ENCODE data around the gene MYL7. TPM values are rescaled to one million over a fixed set of nuclear protein-coding genes. Genes with fewer than 3 reads are reported as not detected.

MYL7 gene
- total RNA-seq, 1 donor from 2014 or later = 518 TPM

DNA sequence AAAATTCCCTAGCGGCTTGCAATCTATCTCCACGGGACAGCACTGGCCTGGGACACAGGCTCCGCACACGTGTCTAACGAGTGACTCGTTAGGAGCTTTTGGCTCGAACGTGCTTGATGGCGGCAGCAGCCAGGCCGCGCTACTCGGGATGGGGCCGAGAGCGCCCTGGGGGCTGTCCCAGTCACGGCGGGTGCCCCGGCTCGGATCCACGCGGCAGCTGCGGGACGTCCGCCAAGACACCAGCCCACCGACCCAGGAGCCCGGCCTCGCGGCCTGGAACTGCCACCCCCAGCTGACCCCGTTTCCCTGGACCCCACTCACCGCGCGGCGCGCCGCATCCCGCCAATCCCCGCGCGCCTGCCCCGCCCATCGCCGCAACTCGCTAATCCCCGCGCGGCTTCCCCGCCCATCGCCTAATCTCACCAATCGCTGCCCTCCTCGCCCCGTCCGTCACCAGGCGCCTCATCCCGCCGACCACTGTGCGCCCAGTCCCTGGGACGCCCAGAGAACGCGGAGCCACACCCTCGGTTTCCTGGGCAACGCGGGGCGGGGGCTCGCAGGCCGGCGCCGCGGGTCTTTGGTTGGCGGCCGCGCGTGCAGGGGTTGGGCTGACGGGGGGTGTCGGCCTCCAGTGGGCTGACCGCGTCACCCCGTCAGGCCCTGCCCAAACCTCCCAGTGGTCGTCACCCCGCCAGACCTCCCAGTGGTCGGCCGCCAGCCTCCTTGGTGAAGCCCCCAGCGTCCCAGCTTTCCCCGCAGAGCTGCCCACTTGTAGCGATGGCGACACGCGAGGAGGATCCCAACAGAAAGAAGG lies 17.7 kb downstream of the MYL7 start, which contains the start of gene POLD2:
Gene POLD2 (minus strand): TSS at position 359 of the 814 bp plus-strand sequence. CDS start 1,495 bp downstream, outside the sequence.
- Histone ChIP-seq H3K9me3 (replicated peaks) (peaks cover 10% of the 10 kb centered on the region), H3K4me3 (peak within 1 kb of the TSS; percentile 77), H3K36me3 (peaks cover 18% of the 10 kb centered on the region), H3K27me3 (ENCODE audit: low read depth) (no peaks in the 10 kb centered on the region), H3K27ac (replicated peaks) (peak within 1 kb of the TSS; percentile 90), H3K4me1 (peaks cover 53% of the 10 kb centered on the region)
- intact Hi-C loops (cut with micrococcal nuclease) = no loop called here
- peak; percentile 99 for DNase-seq
- TF ChIP-seq, protein P1, sequence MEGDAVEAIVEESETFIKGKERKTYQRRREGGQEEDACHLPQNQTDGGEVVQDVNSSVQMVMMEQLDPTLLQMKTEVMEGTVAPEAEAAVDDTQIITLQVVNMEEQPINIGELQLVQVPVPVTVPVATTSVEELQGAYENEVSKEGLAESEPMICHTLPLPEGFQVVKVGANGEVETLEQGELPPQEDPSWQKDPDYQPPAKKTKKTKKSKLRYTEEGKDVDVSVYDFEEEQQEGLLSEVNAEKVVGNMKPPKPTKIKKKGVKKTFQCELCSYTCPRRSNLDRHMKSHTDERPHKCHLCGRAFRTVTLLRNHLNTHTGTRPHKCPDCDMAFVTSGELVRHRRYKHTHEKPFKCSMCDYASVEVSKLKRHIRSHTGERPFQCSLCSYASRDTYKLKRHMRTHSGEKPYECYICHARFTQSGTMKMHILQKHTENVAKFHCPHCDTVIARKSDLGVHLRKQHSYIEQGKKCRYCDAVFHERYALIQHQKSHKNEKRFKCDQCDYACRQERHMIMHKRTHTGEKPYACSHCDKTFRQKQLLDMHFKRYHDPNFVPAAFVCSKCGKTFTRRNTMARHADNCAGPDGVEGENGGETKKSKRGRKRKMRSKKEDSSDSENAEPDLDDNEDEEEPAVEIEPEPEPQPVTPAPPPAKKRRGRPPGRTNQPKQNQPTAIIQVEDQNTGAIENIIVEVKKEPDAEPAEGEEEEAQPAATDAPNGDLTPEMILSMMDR (IDR thresholded peaks at IDR 0.05; ENCODE audit: borderline replicate concordance) = peak; percentile 12

DNA sequence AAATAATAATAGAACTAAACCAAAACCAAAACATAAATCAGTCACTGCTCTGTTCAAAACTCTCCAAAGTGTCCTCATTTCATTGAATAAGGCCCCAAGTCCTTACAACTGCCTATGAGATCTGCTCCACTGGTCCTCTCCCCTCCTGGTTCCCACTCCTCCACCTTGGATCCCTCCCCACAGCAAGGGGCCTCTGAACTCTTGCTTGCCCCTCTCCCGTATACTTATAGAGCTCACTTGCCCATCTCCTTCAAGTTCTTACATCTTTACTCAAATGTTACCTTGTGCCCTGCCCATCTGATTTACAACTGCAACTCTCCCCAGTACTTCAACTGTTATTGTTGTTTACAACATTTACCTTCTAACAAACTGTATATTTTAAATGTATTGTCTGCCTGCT lies 18.6 kb downstream of the MYL7 start:
- Histone ChIP-seq H3K27me3 (ENCODE audit: low read depth) (no peaks in the 10 kb centered on the region), H3K4me1 (peaks cover 50% of the 10 kb centered on the region), H3K4me3 (peak overlapping the region; percentile 77), H3K27ac (replicated peaks) (peak overlapping the region; percentile 90), H3K36me3 (peaks cover 26% of the 10 kb centered on the region), H3K9me3 (replicated peaks) (peaks cover 8% of the 10 kb centered on the region)
- no peak for DNase-seq
- intact Hi-C loops (cut with micrococcal nuclease) = no loop called here
- TF ChIP-seq, protein P1 (IDR thresholded peaks at IDR 0.05; ENCODE audit: borderline replicate concordance) = no peak

DNA sequence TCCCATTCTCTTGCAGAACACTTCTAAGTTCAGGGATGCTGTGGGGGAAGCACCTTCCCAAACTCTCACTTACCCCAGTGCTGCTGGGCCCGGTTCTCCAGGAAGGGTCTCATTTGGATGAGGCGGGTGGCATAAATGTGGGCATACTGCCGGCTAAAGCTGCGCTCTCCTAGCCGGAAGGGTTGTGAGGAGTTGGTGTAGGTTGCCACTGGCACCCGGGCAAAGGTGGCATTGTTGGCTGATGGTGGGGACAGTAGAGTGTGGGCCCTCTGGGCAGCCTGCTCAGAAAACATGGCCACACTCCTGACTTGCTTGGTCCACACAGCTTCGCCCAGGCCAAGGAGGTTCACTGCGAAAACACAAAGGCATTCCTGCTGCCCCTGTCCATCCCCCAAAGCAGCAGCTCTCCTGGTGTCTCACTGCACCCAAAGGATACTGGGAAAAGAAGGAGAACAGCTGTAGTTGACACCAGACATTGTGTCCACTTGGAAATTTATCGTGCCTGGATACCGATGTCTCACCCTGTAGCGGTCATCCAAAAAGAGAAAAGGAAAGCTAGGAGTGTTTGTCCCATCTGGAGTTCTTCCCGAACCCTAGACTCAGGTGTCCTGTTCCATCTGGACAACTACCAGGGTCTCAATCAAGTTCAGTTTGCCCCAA lies 19.2 kb downstream of the MYL7 start:
- DNase-seq = no peak
- Histone ChIP-seq H3K27ac (replicated peaks) (peak overlapping the region; percentile 90), H3K4me1 (peaks cover 50% of the 10 kb centered on the region), H3K27me3 (ENCODE audit: low read depth) (no peaks in the 10 kb centered on the region), H3K9me3 (replicated peaks) (peaks cover 2% of the 10 kb centered on the region), H3K36me3 (peaks cover 30% of the 10 kb centered on the region), H3K4me3 (peak overlapping the region; percentile 77)
- TF ChIP-seq, protein P1 (IDR thresholded peaks at IDR 0.05; ENCODE audit: borderline replicate concordance) = no peak
- intact Hi-C loops (cut with micrococcal nuclease) = no loop called here

DNA sequence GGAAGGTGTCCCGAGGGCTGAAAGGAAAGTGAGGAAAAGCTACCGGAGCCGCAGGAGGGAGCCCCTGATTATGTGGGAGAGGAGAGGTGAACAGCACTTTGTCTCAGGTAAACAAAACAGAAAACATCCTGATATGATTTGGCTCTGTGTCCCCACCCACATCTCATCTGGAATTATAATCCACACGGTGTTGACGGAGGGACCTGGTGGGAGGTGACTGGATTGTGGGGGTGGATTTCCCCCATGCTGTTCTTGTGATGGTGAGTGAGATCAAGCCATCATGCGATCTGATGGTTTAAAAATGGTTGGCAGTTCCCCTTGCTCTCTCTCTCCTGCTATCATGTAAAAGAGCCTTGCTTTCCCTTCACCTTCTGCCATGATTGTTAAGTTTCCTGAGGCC lies 20.7 kb downstream of the MYL7 start:
- peak overlapping the region; percentile 8 for H3K27ac ChIP-seq (replicated peaks)
- H3K4me3 ChIP-seq = no peak overlapping the region
- DNase-seq = no peak
- intact Hi-C loops (cut with micrococcal nuclease) = no loop called here
- H3K27me3 ChIP-seq (ENCODE audit: low read depth) = no peaks in the 10 kb centered on the region
- peaks cover 44% of the 10 kb centered on the region for H3K36me3 ChIP-seq
- peaks cover 53% of the 10 kb centered on the region for H3K4me1 ChIP-seq
- H3K9me3 ChIP-seq (replicated peaks) = no peaks in the 10 kb centered on the region
- TF ChIP-seq, protein P1 (IDR thresholded peaks at IDR 0.05; ENCODE audit: borderline replicate concordance) = no peak

DNA sequence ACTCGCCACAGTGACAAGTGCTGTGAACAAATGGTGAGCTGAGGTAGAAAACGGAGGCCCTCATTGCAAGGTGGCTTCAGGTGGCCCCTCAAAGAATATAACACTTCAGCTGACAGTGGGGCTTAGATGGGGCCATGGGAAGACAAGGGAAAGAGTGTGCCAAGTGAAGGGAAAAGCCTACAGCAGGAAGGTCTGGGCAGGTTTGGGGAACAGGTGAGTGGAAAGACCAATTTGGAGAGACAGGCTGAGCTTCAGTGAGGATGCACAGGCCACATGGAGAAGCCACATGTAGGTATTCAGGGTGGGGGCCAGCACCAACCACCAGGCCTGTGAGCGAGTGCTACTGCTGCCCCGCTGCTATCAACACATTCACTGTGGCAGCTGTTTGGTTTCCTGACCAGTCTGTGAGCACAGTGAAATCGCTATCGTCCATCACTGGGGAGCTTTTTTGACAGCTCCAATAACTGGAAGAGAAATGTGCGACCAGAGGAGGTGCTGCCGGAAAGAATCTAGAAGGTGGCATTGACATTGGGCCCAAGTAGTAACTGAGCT lies 21.2 kb downstream of the MYL7 start:
- peaks cover 57% of the 10 kb centered on the region for H3K4me1 ChIP-seq

More for the DNA sequence above, 21.2 kb downstream of the MYL7 start:
- no peaks in the 10 kb centered on the region for H3K9me3 ChIP-seq (replicated peaks)
- peaks cover 49% of the 10 kb centered on the region for H3K36me3 ChIP-seq
- H3K27me3 ChIP-seq (ENCODE audit: low read depth) = no peaks in the 10 kb centered on the region
- intact Hi-C loops (cut with micrococcal nuclease) = no loop called here
- H3K4me3 ChIP-seq = no peak overlapping the region
- peak overlapping the region; percentile 8 for H3K27ac ChIP-seq (replicated peaks)
- TF ChIP-seq, protein P1 (IDR thresholded peaks at IDR 0.05; ENCODE audit: borderline replicate concordance) = no peak
- DNase-seq = no peak
